ENCODE results near the gene HCST. TPM values are rescaled to one million over a fixed set of nuclear protein-coding genes. Genes with fewer than 3 reads are reported as not detected.

Gene HCST
- total and polyA plus RNA-seq, 2 of the 13 experiments (the other 11 are each of a cell fraction or from before 2014, with no cell fraction given), result 0.24 to 1.2 TPM

DNA sequence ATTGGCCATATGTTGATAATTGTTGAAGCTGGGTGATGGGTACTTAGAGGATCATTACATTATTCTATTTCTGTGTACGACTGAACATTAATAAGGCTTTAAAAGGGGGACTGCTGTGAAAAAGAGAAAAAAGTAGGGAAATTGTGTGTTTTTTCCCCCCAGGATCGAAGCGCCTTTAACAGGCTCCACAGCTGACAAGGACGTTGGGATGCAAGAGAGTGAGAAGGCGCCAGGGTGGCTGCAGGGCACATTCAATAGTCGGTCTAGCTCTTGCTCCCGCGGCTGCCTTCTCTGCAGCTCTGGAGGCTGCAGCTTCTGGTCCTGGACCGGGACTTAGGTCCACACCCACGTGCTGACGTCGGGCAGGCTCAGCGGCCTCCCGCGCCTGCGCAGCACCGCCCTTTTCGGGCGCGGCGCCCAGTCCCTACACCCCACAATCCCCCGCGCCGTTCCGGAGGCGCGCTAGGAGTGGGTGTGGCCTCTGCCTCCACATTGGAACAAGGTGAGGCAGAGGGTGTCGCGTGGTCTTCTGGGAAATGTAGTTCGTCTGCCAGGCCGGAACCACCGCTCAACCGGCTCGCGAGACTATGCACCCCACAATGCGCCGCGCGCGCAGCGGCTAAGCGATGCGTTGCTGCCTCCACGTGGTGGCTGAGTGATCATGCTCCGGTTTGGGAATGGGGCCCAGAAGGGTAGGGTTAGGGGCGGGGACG, 29.0 kb downstream of the HCST start (continued):
- no peak for TF ChIP-seq SOX13 (IDR thresholded peaks at IDR 0.05)
- TF ChIP-seq SOX13 (CRISPR knock-in tag; conservative IDR thresholded peaks at IDR 0.05 in 1 of 2, IDR thresholded peaks at IDR 0.05 in 1 of 2), result peak in 1 of 2 experiments; percentile 27; a peak in 1 of 4 replicates
- no peak for TF ChIP-seq ZC3H13 (CRISPR knock-in tag; IDR thresholded peaks at IDR 0.05)
- no peak for TF ChIP-seq ATF7 (IDR thresholded peaks at IDR 0.05)
- TF ChIP-seq ATF7 (CRISPR knock-in tag; IDR thresholded peaks at IDR 0.05), result no peak
- TF ChIP-seq, protein P1, sequence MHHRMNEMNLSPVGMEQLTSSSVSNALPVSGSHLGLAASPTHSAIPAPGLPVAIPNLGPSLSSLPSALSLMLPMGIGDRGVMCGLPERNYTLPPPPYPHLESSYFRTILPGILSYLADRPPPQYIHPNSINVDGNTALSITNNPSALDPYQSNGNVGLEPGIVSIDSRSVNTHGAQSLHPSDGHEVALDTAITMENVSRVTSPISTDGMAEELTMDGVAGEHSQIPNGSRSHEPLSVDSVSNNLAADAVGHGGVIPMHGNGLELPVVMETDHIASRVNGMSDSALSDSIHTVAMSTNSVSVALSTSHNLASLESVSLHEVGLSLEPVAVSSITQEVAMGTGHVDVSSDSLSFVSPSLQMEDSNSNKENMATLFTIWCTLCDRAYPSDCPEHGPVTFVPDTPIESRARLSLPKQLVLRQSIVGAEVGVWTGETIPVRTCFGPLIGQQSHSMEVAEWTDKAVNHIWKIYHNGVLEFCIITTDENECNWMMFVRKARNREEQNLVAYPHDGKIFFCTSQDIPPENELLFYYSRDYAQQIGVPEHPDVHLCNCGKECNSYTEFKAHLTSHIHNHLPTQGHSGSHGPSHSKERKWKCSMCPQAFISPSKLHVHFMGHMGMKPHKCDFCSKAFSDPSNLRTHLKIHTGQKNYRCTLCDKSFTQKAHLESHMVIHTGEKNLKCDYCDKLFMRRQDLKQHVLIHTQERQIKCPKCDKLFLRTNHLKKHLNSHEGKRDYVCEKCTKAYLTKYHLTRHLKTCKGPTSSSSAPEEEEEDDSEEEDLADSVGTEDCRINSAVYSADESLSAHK (CRISPR knock-in tag; IDR thresholded peaks at IDR 0.05; ENCODE audit: borderline replicate concordance), result no peak
- TF ChIP-seq, protein P2, sequence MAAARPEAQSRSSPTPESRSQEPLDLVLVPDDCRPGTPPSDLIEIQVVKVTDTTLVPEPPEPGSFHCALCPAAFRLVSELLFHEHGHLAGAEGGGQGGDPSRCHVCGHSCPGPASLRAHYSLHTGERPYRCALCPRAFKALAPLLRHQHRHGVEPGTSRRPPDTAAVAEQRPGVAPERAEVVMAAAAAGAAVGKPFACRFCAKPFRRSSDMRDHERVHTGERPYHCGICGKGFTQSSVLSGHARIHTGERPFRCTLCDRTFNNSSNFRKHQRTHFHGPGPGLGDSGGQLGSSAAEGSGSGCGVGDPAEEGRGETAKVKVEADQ (CRISPR knock-in tag; IDR thresholded peaks at IDR 0.05; ENCODE audit: borderline replicate concordance), result no peak
- no peak for TF ChIP-seq RBM22 (optimal IDR thresholded peaks at IDR 0.05; ENCODE audit: low read length)
- TF ChIP-seq ZNF749 (CRISPR knock-in tag; IDR thresholded peaks at IDR 0.05; ENCODE audit: borderline replicate concordance), result no peak
- no peak for TF ChIP-seq MLLT10 (CRISPR knock-in tag; IDR thresholded peaks at IDR 0.05)
- no peak; the same call in 1 of the 2 replicates for TF ChIP-seq ZNF572 (CRISPR knock-in tag; IDR thresholded peaks at IDR 0.05)
- TF ChIP-seq SCMH1 (CRISPR knock-in tag; IDR thresholded peaks at IDR 0.05; ENCODE audit: borderline replicate concordance), result no peak
- no peak for TF ChIP-seq JDP2 (CRISPR knock-in tag; IDR thresholded peaks at IDR 0.05; ENCODE audit: borderline replicate concordance)
- TF ChIP-seq SKI (IDR thresholded peaks at IDR 0.05; ENCODE audit: partially characterized antibody), result peak; percentile 24
- TF ChIP-seq, protein P3, sequence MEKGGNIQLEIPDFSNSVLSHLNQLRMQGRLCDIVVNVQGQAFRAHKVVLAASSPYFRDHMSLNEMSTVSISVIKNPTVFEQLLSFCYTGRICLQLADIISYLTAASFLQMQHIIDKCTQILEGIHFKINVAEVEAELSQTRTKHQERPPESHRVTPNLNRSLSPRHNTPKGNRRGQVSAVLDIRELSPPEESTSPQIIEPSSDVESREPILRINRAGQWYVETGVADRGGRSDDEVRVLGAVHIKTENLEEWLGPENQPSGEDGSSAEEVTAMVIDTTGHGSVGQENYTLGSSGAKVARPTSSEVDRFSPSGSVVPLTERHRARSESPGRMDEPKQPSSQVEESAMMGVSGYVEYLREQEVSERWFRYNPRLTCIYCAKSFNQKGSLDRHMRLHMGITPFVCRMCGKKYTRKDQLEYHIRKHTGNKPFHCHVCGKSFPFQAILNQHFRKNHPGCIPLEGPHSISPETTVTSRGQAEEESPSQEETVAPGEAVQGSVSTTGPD (CRISPR knock-in tag; IDR thresholded peaks at IDR 0.05), result no peak
- TF ChIP-seq, protein P4, sequence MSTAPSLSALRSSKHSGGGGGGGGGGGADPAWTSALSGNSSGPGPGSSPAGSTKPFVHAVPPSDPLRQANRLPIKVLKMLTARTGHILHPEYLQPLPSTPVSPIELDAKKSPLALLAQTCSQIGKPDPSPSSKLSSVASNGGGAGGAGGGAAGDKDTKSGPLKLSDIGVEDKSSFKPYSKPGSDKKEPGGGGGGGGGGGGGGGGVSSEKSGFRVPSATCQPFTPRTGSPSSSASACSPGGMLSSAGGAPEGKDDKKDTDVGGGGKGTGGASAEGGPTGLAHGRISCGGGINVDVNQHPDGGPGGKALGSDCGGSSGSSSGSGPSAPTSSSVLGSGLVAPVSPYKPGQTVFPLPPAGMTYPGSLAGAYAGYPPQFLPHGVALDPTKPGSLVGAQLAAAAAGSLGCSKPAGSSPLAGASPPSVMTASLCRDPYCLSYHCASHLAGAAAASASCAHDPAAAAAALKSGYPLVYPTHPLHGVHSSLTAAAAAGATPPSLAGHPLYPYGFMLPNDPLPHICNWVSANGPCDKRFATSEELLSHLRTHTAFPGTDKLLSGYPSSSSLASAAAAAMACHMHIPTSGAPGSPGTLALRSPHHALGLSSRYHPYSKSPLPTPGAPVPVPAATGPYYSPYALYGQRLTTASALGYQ (CRISPR knock-in tag; IDR thresholded peaks at IDR 0.05), result no peak
- no peak for TF ChIP-seq ZNF30 (CRISPR knock-in tag; IDR thresholded peaks at IDR 0.05)
